ENCODE results near the gene FBXL2.

Gene FBXL2

GRCh38 chr3:33277193-33277882 lies at the start of gene FBXL2:
Gene FBXL2, plus strand, starts transcription at chr3:33277442. Its CDS starts 71 bp downstream, at chr3:33277513.
- in situ Hi-C loops (cut with HindIII; ENCODE audit: low sequenced_read_pairs) = no loop called here
- TF ChIP-seq CTCF (IDR thresholded peaks at IDR 0.05; ENCODE audit: low read depth, low read length, missing control alignments) = no peak
- peak; percentile 27 for DNase-seq (ENCODE audit: low read depth)
- H3K4me3 ChIP-seq (ENCODE audit: low read depth, low read length) = peak within 1 kb of the TSS; percentile 77

GRCh38 chr3:33229066-33229465 lies 48.2 kb upstream of the FBXL2 start:
- DNase-seq (ENCODE audit: low read depth) = no peak
- in situ Hi-C loops (cut with HindIII; ENCODE audit: low sequenced_read_pairs) = no loop called here
- H3K4me3 ChIP-seq (ENCODE audit: low read depth, low read length) = no peak overlapping the region
- TF ChIP-seq CTCF (IDR thresholded peaks at IDR 0.05; ENCODE audit: low read depth, low read length, missing control alignments) = no peak

- no peak for DNase-seq (ENCODE audit: low read depth)
- TF ChIP-seq CTCF (IDR thresholded peaks at IDR 0.05; ENCODE audit: low read depth, low read length, missing control alignments) = no peak
- in situ Hi-C loops (cut with HindIII; ENCODE audit: low sequenced_read_pairs) = no loop called here
- H3K4me3 ChIP-seq (ENCODE audit: low read depth, low read length) = no peak overlapping the region
Measured at GRCh38 chr3:33229947-33230346, 47.3 kb upstream of the FBXL2 start.

- no peak overlapping the region for H3K4me3 ChIP-seq (ENCODE audit: low read depth, low read length)
- no peak for DNase-seq (ENCODE audit: low read depth)
- in situ Hi-C loops (cut with HindIII; ENCODE audit: low sequenced_read_pairs) = no loop called here
- no peak for TF ChIP-seq CTCF (IDR thresholded peaks at IDR 0.05; ENCODE audit: low read depth, low read length, missing control alignments)
Measured at GRCh38 chr3:33231756-33232465, 45.3 kb upstream of the FBXL2 start.

- no peak for DNase-seq (ENCODE audit: low read depth)
- in situ Hi-C loops (cut with HindIII; ENCODE audit: low sequenced_read_pairs) = no loop called here
- TF ChIP-seq CTCF (IDR thresholded peaks at IDR 0.05; ENCODE audit: low read depth, low read length, missing control alignments) = no peak
- H3K4me3 ChIP-seq (ENCODE audit: low read depth, low read length) = no peak overlapping the region
Measured at GRCh38 chr3:33233884-33234283, 43.4 kb upstream of the FBXL2 start.

- DNase-seq (ENCODE audit: low read depth) = no peak
- in situ Hi-C loops (cut with HindIII; ENCODE audit: low sequenced_read_pairs) = no loop called here
- TF ChIP-seq CTCF (IDR thresholded peaks at IDR 0.05; ENCODE audit: low read depth, low read length, missing control alignments) = no peak
- no peak overlapping the region for H3K4me3 ChIP-seq (ENCODE audit: low read depth, low read length)
Measured at GRCh38 chr3:33236005-33236404, 41.2 kb upstream of the FBXL2 start.

All from astrocyte of the cerebellum (primary cell).